Measurements from ENCODE around the gene SH3D19.
"Not testable (repeated sequence)": the region's sequence is repeated elsewhere in the genome, so short reads cannot be mapped to it uniquely, and the experiment has no call there.

The SH3D19 gene

DNA sequence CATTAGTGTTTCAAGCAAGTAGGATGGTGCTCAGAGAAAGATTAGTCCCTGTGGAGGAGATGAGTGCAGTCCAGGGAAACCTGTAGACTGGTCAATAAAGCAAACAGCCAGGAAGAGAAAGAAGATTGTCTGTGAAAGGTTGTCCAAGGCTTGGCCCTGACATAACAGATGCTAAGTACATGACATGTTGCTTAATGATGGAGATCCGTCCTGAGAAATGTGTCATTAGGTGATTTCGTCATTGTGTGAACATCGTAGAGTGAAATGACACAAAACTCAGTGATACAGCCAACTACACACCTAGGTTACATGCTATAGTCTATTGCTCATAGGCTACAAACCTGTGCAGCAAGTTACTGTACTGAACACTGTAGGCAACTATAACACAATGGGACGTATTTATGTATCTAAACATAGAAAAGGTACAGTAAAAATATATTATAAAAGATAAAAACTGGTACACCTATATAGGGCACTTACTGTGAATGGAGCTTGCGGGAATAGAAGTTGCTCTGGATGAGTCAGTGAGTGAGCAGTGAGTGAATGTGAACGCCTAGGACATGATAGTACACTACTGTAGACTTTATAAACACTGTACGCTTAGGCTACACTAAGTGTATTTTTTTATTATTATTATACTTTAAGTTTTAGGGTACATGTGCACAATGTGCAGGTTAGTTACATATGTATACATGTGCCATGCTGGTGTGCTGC lies 57.4 kb downstream of the SH3D19 start:
- Mint-ChIP-seq H3K27me3 (peaks cover under 1% of the 10 kb centered on the region), H3K9me3 (ENCODE audit: low read depth) (no peaks in the 10 kb centered on the region), H3K4me1 (ENCODE audit: low read depth) (no peaks in the 10 kb centered on the region), H3K27ac (no peak overlapping the region), H3K36me3 (no peaks in the 10 kb centered on the region), H3K4me3 (no peak overlapping the region)

- Mint-ChIP-seq H3K27me3 (no peaks in the 10 kb centered on the region), H3K4me1 (ENCODE audit: low read depth) (no peaks in the 10 kb centered on the region), H3K36me3 (no peaks in the 10 kb centered on the region), H3K9me3 (ENCODE audit: low read depth) (no peaks in the 10 kb centered on the region), H3K4me3 (no peak overlapping the region), H3K27ac (no peak overlapping the region)
Observed at GRCh38 chr4:151267104-151267503, 58.3 kb downstream of the SH3D19 start.

GRCh38 chr4:151266497-151266896 lies 58.9 kb downstream of the SH3D19 start:
- Mint-ChIP-seq H3K9me3 (ENCODE audit: low read depth) (no peaks in the 10 kb centered on the region), H3K4me1 (ENCODE audit: low read depth) (no peaks in the 10 kb centered on the region), H3K36me3 (no peaks in the 10 kb centered on the region), H3K4me3 (no peak overlapping the region), H3K27me3 (no peaks in the 10 kb centered on the region), H3K27ac (no peak overlapping the region)

DNA sequence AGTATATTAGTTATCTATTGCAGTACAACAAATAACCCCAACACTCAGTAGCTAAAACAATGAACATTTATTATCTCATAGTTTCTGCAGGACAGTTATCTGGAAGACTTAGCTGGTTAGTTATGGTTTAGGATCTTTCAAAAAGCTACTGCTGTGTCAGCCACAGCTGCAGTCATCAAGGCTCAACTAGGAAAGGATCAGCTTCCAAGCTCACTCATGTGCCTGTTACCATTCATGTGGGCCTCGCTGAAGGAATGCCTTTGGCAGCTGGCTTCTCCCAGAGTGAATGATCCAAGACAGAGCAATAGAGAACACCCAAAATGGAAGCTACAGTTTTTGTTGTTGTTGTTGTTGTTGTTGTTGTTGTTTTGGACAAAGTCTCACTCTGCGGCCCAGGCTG lies 62.0 kb downstream of the SH3D19 start:
- Mint-ChIP-seq H3K4me1 (ENCODE audit: low read depth) (no peaks in the 10 kb centered on the region), H3K9me3 (ENCODE audit: low read depth) (no peaks in the 10 kb centered on the region), H3K27ac (no peak overlapping the region), H3K4me3 (no peak overlapping the region), H3K27me3 (no peaks in the 10 kb centered on the region), H3K36me3 (no peaks in the 10 kb centered on the region)

DNA sequence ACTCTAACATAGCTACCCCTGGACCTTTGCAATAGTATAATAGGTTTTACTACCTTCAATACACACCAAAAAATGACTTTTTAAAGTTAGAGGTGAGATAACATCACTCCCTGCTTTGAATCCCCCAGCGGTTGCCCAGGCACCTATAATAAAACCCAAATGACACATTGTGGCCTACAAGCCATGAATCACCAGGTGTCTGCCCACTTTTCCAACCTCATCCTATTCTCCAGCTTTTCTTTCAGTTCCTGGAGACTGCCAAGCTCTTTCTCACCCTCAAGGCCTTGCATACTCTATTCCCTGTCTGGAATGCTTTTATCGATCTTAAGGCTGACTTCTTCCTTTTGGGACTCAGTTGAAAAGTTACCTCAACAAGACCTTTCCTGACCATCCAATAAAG lies 64.9 kb downstream of the SH3D19 start:
- H3K27me3 Mint-ChIP-seq, result no peaks in the 10 kb centered on the region
- H3K4me3 Mint-ChIP-seq, result no peak overlapping the region

DNA sequence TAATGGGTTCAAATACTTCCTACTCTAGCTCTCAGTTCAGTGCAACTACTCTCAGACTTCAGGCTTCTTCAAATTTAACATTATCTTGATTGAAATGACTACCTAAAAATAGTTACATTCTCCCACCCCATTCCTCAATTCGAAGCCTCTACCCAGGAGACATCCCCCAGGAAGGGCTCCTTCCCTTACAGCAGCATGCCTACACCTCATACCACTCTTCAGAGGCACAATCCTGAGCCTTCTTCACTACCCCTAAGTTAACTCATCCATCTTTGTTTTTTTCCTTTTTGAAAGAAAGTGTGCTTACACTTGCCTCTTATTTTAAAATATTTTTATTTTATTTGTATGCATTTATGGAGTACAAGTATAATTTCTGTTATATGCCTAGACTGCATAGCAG lies 65.7 kb downstream of the SH3D19 start:
- H3K27me3 Mint-ChIP-seq, result no peaks in the 10 kb centered on the region
- no peaks in the 10 kb centered on the region for H3K4me1 Mint-ChIP-seq (ENCODE audit: low read depth)
- no peaks in the 10 kb centered on the region for H3K9me3 Mint-ChIP-seq (ENCODE audit: low read depth)
- H3K36me3 Mint-ChIP-seq, result no peaks in the 10 kb centered on the region
- no peak overlapping the region for H3K4me3 Mint-ChIP-seq
- H3K27ac Mint-ChIP-seq, result no peak overlapping the region

More for the DNA sequence above, 64.9 kb downstream of the SH3D19 start:
- no peaks in the 10 kb centered on the region for H3K36me3 Mint-ChIP-seq
- no peak overlapping the region for H3K27ac Mint-ChIP-seq
- no peaks in the 10 kb centered on the region for H3K9me3 Mint-ChIP-seq (ENCODE audit: low read depth)
- no peaks in the 10 kb centered on the region for H3K4me1 Mint-ChIP-seq (ENCODE audit: low read depth)

- Mint-ChIP-seq H3K4me1 (ENCODE audit: low read depth) (no peaks in the 10 kb centered on the region), H3K27me3 (no peaks in the 10 kb centered on the region), H3K4me3 (no peak overlapping the region), H3K27ac (no peak overlapping the region), H3K9me3 (ENCODE audit: low read depth) (no peaks in the 10 kb centered on the region), H3K36me3 (no peaks in the 10 kb centered on the region)
Observed at GRCh38 chr4:151257704-151258103, 67.7 kb downstream of the SH3D19 start.

GRCh38 chr4:151256134-151256533 lies 69.3 kb downstream of the SH3D19 start:
- Mint-ChIP-seq H3K36me3 (no peaks in the 10 kb centered on the region), H3K4me3 (no peak overlapping the region), H3K4me1 (ENCODE audit: low read depth) (no peaks in the 10 kb centered on the region), H3K27ac (no peak overlapping the region), H3K9me3 (ENCODE audit: low read depth) (no peaks in the 10 kb centered on the region), H3K27me3 (no peaks in the 10 kb centered on the region)

GRCh38 chr4:151255680-151256079 lies 69.7 kb downstream of the SH3D19 start:
- not testable (repeated sequence) for H3K9me3 Mint-ChIP-seq (ENCODE audit: low read depth); H3K36me3 Mint-ChIP-seq; H3K4me3 Mint-ChIP-seq; H3K27ac Mint-ChIP-seq; H3K27me3 Mint-ChIP-seq; H3K4me1 Mint-ChIP-seq (ENCODE audit: low read depth)

DNA sequence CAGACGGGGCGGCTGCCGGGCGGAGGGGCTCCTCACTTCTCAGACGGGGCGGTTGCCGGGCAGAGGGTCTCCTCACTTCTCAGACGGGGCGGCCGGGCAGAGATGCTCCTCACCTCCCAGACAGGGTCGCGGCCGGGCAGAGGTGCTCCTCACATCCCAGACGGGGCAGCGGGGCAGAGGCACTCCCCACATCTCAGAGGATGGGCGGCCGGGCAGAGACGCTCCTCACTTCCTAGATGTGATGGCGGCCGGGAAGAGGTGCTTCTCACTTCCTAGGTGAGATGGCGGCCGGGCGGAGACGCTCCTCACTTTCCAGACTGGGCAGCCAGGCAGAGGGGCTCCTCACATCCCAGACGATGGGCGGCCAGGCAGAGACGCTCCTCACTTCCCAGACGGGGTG lies 70.2 kb downstream of the SH3D19 start:
- H3K4me3 Mint-ChIP-seq; H3K36me3 Mint-ChIP-seq; H3K4me1 Mint-ChIP-seq (ENCODE audit: low read depth); H3K27me3 Mint-ChIP-seq; H3K27ac Mint-ChIP-seq; H3K9me3 Mint-ChIP-seq (ENCODE audit: low read depth): not testable (repeated sequence)

GRCh38 chr4:151251603-151252304 lies 73.7 kb downstream of the SH3D19 start:
- Mint-ChIP-seq H3K36me3 (no peaks in the 10 kb centered on the region), H3K4me3 (no peak overlapping the region), H3K4me1 (ENCODE audit: low read depth) (no peaks in the 10 kb centered on the region), H3K9me3 (ENCODE audit: low read depth) (no peaks in the 10 kb centered on the region), H3K27ac (no peak overlapping the region), H3K27me3 (peaks cover 3% of the 10 kb centered on the region)

DNA sequence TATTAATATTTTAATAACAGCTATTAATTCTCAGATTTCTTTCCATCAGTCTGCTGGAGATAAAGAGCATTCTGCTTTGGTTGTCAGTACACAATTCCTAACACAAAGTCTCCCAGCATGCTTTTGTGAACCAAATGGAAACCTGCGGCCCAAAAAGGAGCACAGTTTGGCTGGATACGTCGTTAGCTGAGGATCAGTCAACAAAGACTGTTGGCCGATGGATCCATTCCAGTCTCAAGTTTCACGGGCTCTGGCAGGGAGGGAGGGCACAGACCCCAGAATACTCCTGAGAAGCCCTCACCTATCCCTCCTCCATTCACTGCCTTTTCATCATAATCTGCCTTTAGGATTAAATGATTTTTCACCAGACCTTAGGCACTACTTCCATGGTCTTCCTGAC lies 74.7 kb downstream of the SH3D19 start:
- Mint-ChIP-seq H3K27me3 (peaks cover 5% of the 10 kb centered on the region), H3K27ac (no peak overlapping the region), H3K9me3 (ENCODE audit: low read depth) (no peaks in the 10 kb centered on the region), H3K36me3 (no peaks in the 10 kb centered on the region), H3K4me1 (ENCODE audit: low read depth) (no peaks in the 10 kb centered on the region), H3K4me3 (no peak overlapping the region)

GRCh38 chr4:151248519-151248918 lies 76.9 kb downstream of the SH3D19 start:
- Mint-ChIP-seq H3K36me3 (no peaks in the 10 kb centered on the region), H3K27ac (no peak overlapping the region), H3K9me3 (ENCODE audit: low read depth) (no peaks in the 10 kb centered on the region), H3K27me3 (peaks cover 5% of the 10 kb centered on the region), H3K4me3 (no peak overlapping the region), H3K4me1 (ENCODE audit: low read depth) (no peaks in the 10 kb centered on the region)

DNA sequence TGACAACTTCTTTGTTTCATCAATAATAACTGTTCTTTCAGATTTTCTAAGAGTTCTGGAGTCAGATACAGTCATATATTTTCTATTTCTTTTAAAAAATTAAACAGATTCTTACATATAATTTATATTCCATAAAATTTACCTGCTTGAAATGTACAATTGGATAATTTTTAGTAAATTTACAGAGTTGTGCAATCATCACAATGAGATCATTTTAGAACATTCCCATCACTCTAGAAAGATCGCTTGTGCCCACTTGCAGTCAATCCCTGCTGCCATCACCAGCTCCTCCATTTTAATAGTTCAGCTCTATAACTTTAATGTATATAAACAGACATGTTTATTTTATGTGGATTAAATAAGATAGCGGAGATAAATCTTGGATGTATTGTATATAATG lies 78.0 kb downstream of the SH3D19 start:
- Mint-ChIP-seq H3K27ac (no peak overlapping the region), H3K27me3 (peaks cover 5% of the 10 kb centered on the region), H3K4me3 (no peak overlapping the region), H3K9me3 (ENCODE audit: low read depth) (no peaks in the 10 kb centered on the region), H3K36me3 (no peaks in the 10 kb centered on the region), H3K4me1 (ENCODE audit: low read depth) (no peaks in the 10 kb centered on the region)

DNA sequence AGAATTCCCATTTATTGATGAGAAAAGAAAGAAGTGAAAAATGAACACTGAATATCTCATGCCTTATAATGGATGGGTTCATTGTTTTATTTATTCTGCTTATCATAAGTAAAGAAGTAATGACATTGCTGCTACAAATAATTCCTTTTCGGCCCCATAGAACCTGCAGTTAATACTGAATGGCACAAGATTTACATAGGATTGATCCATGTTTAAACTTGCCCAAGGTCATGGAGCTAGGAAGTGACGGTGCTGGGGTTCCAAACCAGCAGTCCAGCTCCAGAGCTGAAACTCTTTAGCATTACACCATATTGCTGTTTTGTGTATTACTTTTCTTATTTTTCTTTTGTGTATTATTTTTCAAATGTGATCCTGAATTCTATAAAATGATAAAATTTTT lies 78.7 kb downstream of the SH3D19 start:
- no peak overlapping the region for H3K27ac Mint-ChIP-seq
- peaks cover 5% of the 10 kb centered on the region for H3K27me3 Mint-ChIP-seq
- no peaks in the 10 kb centered on the region for H3K36me3 Mint-ChIP-seq
- H3K4me3 Mint-ChIP-seq, result no peak overlapping the region
- H3K4me1 Mint-ChIP-seq (ENCODE audit: low read depth), result no peaks in the 10 kb centered on the region
- H3K9me3 Mint-ChIP-seq (ENCODE audit: low read depth), result no peaks in the 10 kb centered on the region

DNA sequence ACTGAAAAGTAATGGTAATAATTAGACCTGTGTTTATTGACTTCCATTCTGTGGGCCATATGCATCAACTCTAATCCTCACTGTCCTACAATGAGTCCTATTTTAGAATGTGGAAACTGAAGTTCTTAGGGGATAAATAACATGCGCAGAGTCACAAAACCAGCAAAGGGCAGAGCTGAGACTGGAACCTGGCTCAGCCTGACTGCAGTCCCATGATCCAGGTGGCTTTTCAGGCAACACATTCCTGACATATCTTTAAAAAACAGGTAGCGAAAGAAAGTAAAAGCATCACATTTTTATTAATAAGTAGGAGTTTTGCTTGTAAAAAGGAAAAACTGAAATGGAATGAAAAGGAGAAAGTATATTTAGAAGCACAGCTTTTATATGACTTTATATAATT lies 83.1 kb downstream of the SH3D19 start:
- Mint-ChIP-seq H3K36me3 (no peaks in the 10 kb centered on the region), H3K27ac (no peak overlapping the region), H3K4me3 (no peak overlapping the region), H3K27me3 (peaks cover 6% of the 10 kb centered on the region), H3K4me1 (ENCODE audit: low read depth) (no peaks in the 10 kb centered on the region), H3K9me3 (ENCODE audit: low read depth) (no peaks in the 10 kb centered on the region)

All from activated naive CD8-positive, alpha-beta T cell (primary cell).